ENCODE measurements around the gene ELK3. TPM values are rescaled to one million over a fixed set of nuclear protein-coding genes. Genes with fewer than 3 reads are reported as not detected.
A peak's percentile ranks its signal among the peaks of the same experiment; 100 is the strongest.

The ELK3 gene
- polyA plus RNA-seq, 3 donors, result 12.1 to 14.9 (median 14.6) TPM

DNA sequence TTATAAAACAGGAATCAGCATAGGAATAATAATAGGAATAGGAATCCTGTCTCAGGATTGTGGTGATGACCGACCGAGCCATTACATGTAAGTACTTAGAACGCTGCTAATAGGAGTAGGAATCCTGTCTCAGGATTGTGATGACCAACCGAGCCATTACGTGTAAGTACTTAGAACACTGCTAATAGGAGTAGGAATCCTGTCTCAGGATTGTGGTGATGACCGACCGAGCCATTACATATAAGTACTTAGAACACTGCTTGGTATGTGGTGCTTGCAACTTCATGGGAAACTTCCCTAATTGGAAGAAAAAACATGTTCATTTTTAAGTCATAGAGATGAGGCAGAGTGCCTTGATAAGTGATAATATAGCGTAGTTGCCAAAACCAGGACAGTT lies 30.0 kb downstream of the ELK3 start:
- Histone ChIP-seq H3K9ac (ENCODE audit: insufficient read depth, low read length, poor library complexity, severe bottlenecking) (no peak overlapping the region), H2AFZ (ENCODE audit: insufficient read depth, low read depth, low read length, poor library complexity, severe bottlenecking) (no peak overlapping the region), H3K4me1 (ENCODE audit: control insufficient read depth in 1 of 2, insufficient read depth in 2 of 2, low read length in 2 of 2) (no peaks in the 10 kb centered on the region), H3K27me3 (ENCODE audit: control insufficient read depth in 2 of 2, insufficient read depth in 2 of 2, low read length in 2 of 2) (no peaks in the 10 kb centered on the region), H3K27ac (ENCODE audit: low read depth in 1 of 2, low read length in 2 of 2) (no peak overlapping the region), H3K79me2 (ENCODE audit: insufficient read depth, low read length) (peaks cover 65% of the 10 kb centered on the region), H4K20me1 (ENCODE audit: insufficient read depth, low read length) (peaks cover 95% of the 10 kb centered on the region), H3K4me2 (replicated peaks; ENCODE audit: extremely low read depth, low read length, poor library complexity, severe bottlenecking) (no peak overlapping the region), H3K9me3 (replicated peaks in 1 of 2; ENCODE audit: control insufficient read depth in 1 of 2, insufficient read depth in 1 of 2, low read length in 2 of 2) (no peaks in the 10 kb centered on the region), H3K4me3 (replicated peaks in 1 of 3; ENCODE audit: low read depth in 2 of 3, low read length in 3 of 3) (no peak overlapping the region), H3K36me3 (replicated peaks in 1 of 2; ENCODE audit: control insufficient read depth in 1 of 2, insufficient read depth in 2 of 2, low read length in 2 of 2) (peaks cover 44 to 92% of the 10 kb centered on the region in 2 donors)
- Mint-ChIP-seq H3K4me3 (no peak overlapping the region), H3K36me3 (peaks cover 76 to 94% of the 10 kb centered on the region in 2 donors), H3K27ac (peak overlapping the region in 1 of 7 donors; percentile 26), H3K27me3 (ENCODE audit: low read depth in 3 of 3) (no peaks in the 10 kb centered on the region), H3K4me1 (peaks cover 5% of the 10 kb centered on the region), H3K9me3 (peaks cover 0 to 3% (median 0%) of the 10 kb centered on the region in 7 donors)
- WGBS (ENCODE audit: insufficient coverage), result 90% methylated on average over 5 of the region's 8 CpGs
- no peak for DNase-seq
- intact Hi-C loops (cut with micrococcal nuclease), result no loop called here
- TF ChIP-seq CTCF (IDR thresholded peaks at IDR 0.05), result no peak

DNA sequence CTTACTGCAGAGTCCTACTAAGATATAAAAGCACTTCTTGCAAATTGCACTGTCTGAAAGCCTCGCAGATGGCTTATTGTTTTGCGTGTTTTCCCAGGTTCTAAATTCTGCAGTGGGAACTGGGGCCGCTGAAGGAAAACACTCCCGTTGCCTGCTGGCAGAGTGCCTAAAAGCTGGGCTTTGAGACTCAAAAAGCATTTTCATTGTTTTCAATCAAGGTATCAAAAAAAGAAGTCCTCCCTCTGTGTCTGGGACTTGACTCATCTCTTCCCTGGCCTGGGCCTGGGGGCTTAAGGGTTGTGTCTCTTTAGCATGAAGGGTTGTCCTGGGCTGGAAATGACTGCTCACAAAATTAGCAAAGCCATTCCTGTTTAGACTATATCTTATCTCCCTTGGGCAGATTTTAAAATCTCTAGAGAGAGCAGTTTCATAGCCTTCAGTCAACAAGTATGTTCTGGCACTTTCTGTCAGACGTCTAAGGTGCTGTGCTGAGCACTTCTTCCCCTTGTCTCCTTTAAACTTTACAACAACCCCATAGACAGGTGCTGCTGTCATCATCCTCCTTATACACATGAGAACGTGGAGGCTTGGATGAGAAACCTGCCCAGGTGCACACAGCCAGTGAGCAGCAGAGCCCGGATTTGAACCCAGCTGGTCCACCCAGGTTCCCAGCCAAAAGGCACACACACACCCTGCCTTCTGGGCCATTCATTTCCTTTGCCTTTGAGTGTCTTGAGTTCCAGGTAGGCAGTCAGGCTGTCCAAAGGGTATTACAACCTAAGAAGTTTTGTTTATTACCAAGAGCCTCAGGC lies 31.1 kb downstream of the ELK3 start:
- H3K27ac ChIP-seq (ENCODE audit: low read depth in 1 of 2, low read length in 2 of 2), result peak overlapping the region in 1 of 2 donors; percentile 39

More for the DNA sequence above, 31.1 kb downstream of the ELK3 start:
- Histone ChIP-seq H3K4me1 (ENCODE audit: control insufficient read depth in 1 of 2, insufficient read depth in 2 of 2, low read length in 2 of 2) (no peaks in the 10 kb centered on the region), H3K9ac (ENCODE audit: insufficient read depth, low read length, poor library complexity, severe bottlenecking) (no peak overlapping the region), H3K79me2 (ENCODE audit: insufficient read depth, low read length) (peaks cover 57% of the 10 kb centered on the region), H3K27me3 (ENCODE audit: control insufficient read depth in 2 of 2, insufficient read depth in 2 of 2, low read length in 2 of 2) (no peaks in the 10 kb centered on the region), H3K9me3 (replicated peaks in 1 of 2; ENCODE audit: control insufficient read depth in 1 of 2, insufficient read depth in 1 of 2, low read length in 2 of 2) (no peaks in the 10 kb centered on the region), H3K4me3 (replicated peaks in 1 of 3; ENCODE audit: low read depth in 2 of 3, low read length in 3 of 3) (no peak overlapping the region), H3K36me3 (replicated peaks in 1 of 2; ENCODE audit: control insufficient read depth in 1 of 2, insufficient read depth in 2 of 2, low read length in 2 of 2) (peaks cover 48 to 95% of the 10 kb centered on the region in 2 donors), H4K20me1 (ENCODE audit: insufficient read depth, low read length) (peaks cover 95% of the 10 kb centered on the region), H3K4me2 (replicated peaks; ENCODE audit: extremely low read depth, low read length, poor library complexity, severe bottlenecking) (no peak overlapping the region), H2AFZ (ENCODE audit: insufficient read depth, low read depth, low read length, poor library complexity, severe bottlenecking) (no peak overlapping the region)
- peaks cover 3% of the 10 kb centered on the region for H3K4me1 Mint-ChIP-seq
- no peak overlapping the region for H3K4me3 Mint-ChIP-seq
- no peak for TF ChIP-seq CTCF (IDR thresholded peaks at IDR 0.05)
- 77% methylated on average over 5 of the region's 7 CpGs for WGBS (ENCODE audit: insufficient coverage)
- no peaks in the 10 kb centered on the region for H3K27me3 Mint-ChIP-seq (ENCODE audit: low read depth in 3 of 3)
- peaks cover 0 to 3% (median 0%) of the 10 kb centered on the region in 7 donors for H3K9me3 Mint-ChIP-seq
- no peak for DNase-seq
- peaks cover 70 to 90% of the 10 kb centered on the region in 2 donors for H3K36me3 Mint-ChIP-seq
- intact Hi-C loops (cut with micrococcal nuclease), result no loop called here
- H3K27ac Mint-ChIP-seq, result peak overlapping the region in 2 of 7 donors; percentile 27 to 49

Measured in CD14-positive monocyte (primary cell).